HG03521 (cell line): ENCODE measurements around the gene MEMO1.
"Not testable (repeated sequence)": the region's sequence is repeated elsewhere in the genome, so short reads cannot be mapped to it uniquely, and the experiment has no call there.

ENCODE experiments used
- ATAC-seq: cut with Tn5 transposase; IDR thresholded peaks from one replicate; pipeline ENCODE4 v1.9.1; 2021; ENCODE audit warnings: mild to moderate bottlenecking, moderate library complexity; ENCODE audit not compliant: unreplicated experiment

The MEMO1 gene

GRCh38 chr2:31998731-31999383 is 12.0 kb downstream of the MEMO1 start:
- ATAC-seq, result no peak

GRCh38 chr2:31997653-31998052 is 13.2 kb downstream of the MEMO1 start:
- ATAC-seq, result no peak

- no peak for ATAC-seq
These were observed 14.1 kb downstream of the MEMO1 start for GRCh38 chr2:31996571-31997150.

- ATAC-seq, result no peak
These were observed 17.9 kb downstream of the MEMO1 start for GRCh38 chr2:31992934-31993333.

GRCh38 chr2:31992025-31992579 is 18.7 kb downstream of the MEMO1 start:
- no peak for ATAC-seq

- no peak for ATAC-seq
These were observed 20.9 kb downstream of the MEMO1 start for GRCh38 chr2:31989946-31990345.

- ATAC-seq, result no peak
These were observed 23.2 kb downstream of the MEMO1 start for GRCh38 chr2:31987454-31988220.

GRCh38 chr2:31986906-31987305 is 23.9 kb downstream of the MEMO1 start:
- no peak for ATAC-seq

- no peak for ATAC-seq
These were observed 26.9 kb downstream of the MEMO1 start for GRCh38 chr2:31983762-31984467.

GRCh38 chr2:31980674-31981356 is 30.0 kb downstream of the MEMO1 start:
- peak; percentile 99 for ATAC-seq

- ATAC-seq, result no peak
These were observed 30.9 kb downstream of the MEMO1 start for GRCh38 chr2:31979956-31980355.

- ATAC-seq, result no peak
These were observed 31.8 kb downstream of the MEMO1 start for GRCh38 chr2:31979018-31979417.

GRCh38 chr2:31978436-31978835 is 32.4 kb downstream of the MEMO1 start:
- ATAC-seq, result no peak

- ATAC-seq, result no peak
These were observed 37.1 kb downstream of the MEMO1 start for GRCh38 chr2:31973665-31974064.

- ATAC-seq, result no peak
These were observed 38.7 kb downstream of the MEMO1 start for GRCh38 chr2:31972059-31972458.

- ATAC-seq, result no peak
These were observed 41.6 kb downstream of the MEMO1 start for GRCh38 chr2:31969178-31969577.

GRCh38 chr2:31967790-31968189 is 43.0 kb downstream of the MEMO1 start:
- ATAC-seq, result no peak

- ATAC-seq, result not testable (repeated sequence)
These were observed 44.4 kb downstream of the MEMO1 start for GRCh38 chr2:31966402-31966801.

- no peak for ATAC-seq
These were observed 45.7 kb downstream of the MEMO1 start for GRCh38 chr2:31965094-31965493.

- no peak for ATAC-seq
These were observed 47.9 kb downstream of the MEMO1 start for GRCh38 chr2:31962757-31963361.
